Measurements from ENCODE around the gene LIF.

Gene LIF

DNA sequence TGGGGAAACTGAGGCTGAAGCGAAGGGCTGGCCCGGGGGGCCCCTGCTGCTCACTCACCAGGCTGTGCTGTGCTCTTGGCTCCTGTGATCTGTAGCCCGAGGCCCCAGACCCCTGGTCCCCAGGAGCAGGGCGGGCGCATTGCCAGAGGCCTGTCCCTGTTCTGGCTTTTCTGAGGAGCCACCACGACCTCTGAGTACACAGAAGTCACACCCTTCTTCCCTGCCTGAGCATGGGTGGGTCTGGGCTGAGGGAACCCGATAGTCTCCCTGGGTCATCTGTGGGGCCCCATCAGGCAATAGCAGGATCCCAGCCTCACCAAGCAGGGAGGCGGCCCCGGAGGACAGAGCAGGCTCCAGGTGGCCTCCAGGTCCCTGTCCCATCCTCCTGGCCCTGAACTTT is 37.6 kb upstream of the LIF start:
- no peak for DNase-seq

DNA sequence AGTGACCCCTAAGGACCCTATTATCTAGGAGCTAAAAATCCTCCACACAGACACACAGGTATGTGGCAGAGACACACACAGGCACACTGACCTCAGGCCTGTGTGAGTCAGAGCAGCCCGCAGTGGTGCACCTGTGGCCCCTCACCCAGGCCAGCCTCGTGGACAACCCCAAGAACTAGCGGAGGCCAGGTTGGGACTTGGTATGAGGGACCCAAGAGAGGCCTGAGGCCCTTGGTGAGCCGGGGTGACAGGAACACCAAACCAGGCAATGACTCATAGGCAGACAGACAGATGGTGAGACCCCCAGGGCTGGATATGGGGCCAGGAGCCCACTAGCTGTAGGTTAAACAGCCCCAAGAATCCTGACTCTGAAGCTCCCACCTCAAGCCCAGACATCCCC is 36.8 kb upstream of the LIF start:
- no peak for DNase-seq

DNA sequence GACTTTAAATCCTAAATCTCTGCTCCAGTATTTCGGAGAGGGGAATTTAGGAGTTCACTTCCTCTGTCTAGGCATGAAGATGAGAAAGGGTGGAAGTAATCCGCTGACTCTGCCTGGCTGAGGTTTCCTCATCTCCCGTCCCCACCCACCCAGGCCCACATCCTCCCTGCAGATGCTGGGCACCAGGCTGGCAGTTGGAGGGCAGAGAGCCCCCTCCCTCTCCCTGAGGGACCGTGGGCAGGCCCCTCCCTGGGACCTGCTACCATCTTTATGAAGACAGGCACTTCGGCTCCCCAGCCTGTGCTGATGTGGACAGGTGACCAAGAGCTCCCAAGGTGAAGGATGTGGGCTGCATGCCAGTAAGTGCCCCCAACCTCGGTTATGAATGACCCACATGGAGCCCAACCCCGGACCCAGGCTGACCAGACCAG is 36.1 kb upstream of the LIF start:
- no peak for DNase-seq

DNA sequence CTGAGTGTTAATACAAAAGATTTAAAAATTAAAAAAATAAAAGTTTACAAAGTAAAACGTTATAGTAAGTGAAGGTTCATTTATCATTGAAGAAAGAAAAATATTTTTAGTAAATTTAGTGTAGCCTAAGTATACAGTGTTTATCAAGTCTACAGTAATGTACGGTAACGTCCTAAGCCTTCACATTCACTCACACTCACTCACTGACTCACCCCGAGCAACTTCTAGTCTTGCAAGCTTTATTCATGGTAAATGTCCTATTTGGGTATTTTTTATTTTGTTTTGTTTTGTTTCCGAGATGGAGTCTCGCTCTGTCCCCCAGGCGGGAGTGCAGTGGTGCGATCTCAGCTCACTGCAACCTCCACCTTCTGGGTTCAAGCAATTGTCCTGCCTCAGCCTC is 33.9 kb upstream of the LIF start:
- DNase-seq: no peak

DNA sequence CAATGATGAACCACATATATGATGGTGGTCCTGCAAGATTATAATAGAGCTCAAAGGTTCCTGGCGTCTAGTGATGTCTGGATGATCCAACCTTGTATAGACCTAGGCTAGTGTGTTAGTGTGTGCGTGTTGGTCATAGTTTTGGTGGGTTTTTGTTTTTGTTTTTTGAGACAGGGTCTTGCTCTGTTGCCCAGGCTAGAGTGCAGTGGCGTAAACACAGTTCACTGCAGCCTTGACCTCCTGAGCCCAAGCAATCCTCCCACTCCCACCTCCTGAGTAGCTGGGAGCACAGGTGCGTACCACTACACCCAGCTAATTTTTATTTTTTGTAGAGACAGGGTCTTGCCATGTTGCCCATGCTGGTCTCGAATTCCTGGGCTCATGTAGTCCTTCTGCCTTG is 33.4 kb upstream of the LIF start:
- DNase-seq: no peak

DNA sequence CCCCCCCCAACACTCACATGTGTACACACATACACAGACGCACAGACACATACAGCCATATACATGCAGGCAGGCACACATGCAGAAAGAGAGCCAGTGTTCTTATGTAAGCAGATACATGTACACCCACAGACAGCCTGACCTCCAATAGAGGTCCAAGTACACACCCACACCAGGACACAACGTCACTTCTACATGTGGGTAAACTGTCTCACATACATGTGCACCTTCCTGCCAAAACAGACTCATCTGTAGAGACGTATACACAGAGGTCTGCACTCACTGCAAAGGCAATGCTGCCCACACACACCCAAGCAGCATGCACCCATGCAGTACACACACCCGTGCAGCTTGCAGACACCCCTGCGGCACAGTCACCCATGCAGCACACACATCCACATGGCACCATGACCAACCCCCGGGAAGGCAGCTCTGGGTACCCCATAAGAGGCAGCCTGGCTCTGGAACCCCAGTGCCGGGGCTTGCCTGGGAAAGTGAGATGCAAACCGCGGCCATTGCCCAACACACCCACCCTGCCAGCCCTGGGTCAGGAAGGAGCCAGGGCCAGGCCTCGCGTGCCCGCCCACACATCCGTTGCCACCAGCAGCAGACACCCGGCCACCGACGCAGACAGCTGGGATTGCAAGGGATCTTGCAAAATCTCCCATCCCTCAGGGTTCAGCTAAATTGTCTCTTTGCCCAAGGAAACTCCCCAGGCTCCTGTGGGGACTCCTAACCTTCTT is 32.7 kb upstream of the LIF start:
- DNase-seq: no peak

DNA sequence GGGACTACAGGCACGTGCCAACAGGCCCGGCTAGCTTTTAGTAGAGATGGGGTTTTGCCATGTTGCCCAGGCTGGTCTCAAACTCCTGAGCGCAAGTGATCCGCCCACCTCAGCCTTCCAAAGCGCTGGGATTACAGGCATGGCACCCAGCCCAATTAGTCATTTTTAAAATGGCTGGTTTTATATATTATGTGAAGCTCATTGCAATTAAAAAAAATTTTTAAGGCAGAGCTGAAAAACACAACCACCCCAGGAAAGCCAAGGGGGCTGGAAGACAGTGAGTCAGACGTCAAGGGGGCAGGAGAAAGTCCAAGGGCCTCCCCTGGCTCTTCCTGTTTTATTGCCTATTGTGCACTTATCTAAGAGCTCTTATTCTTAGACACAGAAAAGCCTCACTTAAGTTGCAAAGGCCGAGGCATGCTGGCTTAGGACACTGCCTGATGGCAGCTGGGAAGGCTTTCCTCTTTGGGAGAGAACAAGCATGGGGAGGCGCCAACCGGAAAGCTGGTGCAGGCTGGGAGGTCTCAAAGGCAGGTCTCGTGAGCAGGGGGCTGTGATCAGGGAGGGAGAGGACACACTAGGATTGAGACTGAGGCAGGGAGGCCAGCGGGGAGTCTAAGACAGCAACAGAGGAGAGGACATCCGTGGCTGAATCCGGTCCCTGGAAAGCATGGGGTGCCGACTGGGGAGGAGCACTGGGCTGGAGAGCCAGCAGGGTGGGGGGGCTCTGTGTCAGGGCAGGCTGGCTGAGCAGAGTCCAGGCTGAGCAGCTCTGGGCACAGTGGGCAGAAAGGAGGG is 31.2 kb upstream of the LIF start:
- DNase-seq: no peak

DNA sequence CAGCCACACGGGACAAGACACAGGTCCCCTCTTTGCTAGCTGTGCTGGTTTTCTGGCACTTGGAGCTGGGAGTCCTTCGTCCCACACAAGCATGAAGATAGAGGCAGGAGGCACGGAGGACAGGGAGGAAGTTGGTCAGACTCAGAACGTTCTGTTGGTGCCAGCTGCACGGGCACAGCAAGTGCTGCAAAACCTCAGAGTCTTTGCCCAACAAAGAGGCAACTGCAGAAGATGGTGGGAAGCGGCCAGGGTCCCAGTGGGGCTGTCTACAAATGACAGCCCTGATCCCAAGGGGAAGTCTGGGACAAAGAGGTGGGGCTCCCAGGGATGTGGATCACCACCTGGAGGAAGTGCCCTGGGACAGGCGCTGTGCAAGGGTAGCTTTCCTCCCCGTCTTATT is 29.5 kb upstream of the LIF start:
- DNase-seq: no peak

DNA sequence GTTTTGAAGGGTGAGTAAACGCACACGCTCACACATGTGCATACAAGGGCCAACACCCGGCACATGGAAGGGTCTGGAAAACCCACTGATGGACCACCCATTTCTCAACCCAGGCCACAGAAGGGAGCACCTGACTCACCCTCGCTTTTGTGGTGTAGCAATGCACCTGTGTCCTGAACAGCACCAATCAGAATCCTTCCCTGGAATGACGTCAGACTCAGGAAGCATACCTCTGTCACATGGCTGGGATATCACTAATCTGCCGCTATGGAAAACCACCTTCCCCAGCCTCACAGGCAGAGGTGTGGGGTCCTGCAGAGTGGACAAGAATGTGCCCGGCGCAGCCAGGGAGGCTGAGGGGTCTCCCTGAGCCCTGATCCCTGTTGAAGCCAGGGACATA is 29.1 kb upstream of the LIF start:
- no peak for DNase-seq

DNA sequence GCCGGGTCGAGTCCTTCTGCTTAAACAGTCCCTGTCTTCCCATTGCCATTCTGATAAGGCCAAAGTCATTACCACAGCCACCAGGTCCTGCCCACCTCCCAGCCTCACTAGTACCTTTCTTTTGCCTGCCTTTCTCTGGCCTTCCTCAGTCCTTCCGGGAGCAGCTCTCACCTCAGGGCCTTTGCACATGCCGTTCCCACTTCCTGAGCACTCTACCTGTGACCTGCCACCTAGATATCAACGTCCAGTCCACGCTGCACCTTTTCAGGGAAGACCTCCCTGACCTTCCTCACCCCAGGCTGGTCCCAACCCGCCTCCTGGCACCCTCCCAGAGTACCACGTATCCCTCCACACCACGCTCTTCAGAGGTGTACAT is 27.9 kb upstream of the LIF start:
- DNase-seq: no peak

DNA sequence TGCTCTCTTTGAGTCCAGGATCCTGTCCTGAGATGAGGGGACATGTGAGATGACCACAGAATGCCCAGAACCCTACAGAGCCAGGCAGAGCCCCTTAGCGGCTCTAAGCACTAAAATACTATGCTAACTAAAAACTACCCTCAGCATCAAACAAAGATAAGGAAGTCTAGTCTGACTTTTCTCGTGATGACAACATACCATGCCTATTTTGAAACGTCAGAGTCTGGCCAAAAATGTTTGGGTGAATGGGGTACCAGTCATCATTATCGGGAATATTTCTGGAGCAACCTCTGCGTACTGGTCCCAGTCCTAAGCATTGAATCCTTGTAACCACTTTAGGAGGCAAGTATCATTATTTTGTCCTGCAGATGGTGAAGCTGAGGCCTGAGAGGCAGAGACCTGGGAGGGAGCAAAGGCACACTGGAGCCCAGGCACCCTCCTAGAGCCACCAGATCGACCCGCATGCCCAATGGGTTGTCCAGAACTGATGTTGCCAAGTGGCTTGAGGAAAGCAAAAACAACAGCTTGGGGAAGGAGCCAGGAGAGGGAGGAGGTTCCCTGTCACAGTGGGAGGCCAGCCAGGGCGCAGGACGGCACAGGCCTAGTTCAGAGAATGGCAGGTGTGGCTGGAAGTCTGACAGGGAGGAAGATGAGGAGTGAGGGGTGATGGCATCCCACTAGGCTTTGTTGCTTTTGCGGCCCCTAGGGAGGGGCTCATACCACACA is 27.3 kb upstream of the LIF start:
- DNase-seq: no peak

DNA sequence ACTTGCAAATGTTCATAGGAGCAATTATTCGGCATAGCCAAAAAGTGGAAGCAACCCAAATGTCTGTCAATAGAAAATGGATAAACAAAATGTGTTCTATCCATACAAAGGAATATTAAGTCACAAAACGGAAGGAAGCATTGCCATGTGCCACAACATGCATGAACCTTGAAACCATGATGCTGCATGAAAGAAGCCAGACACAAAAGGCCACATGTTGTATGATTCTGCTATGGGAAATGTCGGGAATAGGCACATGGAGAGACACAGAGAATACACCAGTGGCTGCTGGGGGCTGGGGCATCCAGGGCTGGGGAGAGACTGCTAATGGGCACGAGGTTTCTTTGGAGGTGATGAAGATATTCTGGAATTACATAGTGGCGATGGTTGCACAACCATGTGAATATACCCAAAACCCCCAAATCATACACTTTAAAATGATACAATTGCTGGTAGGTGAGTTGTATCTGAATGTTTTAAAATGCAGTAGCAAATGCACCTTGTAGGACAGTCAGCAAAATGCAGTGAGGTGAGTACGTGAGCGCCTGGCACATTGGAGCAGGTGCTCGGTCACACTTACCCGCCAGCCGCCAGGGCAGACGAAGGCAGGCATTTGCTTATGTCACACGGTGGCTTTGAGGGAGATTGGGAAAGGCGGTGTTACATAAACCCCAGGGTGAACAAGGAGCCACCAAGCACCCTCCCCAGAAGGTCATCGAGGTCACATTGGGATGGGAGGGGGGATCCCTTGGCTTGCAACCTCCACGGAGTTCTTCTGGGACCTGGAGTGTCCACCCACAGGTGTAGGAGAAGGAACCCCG is 26.4 kb upstream of the LIF start:
- no peak for DNase-seq

DNA sequence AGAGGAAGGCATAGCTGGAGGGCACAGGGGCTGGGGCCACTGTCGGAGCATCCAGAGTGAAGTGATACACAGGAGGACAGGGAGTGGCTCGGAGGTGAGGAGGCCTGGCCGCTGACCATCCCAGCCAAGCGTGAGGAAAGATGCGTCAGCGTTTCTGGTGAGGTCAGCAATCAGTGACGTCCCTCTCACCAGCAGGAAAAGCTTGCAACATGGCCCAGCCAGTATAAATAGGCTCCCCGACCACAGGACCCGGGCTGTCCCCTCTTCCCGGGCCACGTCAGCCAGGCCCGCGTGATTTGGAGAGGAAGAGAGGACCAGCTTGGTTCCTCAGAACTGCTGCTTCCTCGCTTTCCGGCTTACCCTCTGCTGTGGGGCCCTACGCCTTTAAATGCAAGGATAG is 24.3 kb upstream of the LIF start:
- DNase-seq: no peak

DNA sequence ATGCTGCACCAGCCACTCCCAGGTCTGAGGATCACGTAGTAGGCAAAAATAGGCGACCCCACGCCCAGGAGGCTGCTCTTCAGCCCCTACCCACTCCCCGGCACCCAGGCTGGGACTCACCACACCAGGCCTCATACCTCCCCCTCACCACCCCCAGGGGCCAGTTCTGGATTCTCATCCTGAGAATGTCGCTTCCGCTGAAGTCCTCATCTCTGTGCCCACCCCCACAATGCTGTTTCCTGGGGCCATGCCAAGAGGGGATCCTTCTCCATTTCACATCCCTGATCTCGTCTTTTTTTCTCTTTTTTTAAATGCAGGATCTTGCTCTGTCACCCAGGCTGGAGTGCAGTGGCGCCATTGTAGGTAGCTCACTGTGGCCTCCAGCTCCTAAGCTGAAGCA is 21.8 kb upstream of the LIF start:
- no peak for DNase-seq

DNA sequence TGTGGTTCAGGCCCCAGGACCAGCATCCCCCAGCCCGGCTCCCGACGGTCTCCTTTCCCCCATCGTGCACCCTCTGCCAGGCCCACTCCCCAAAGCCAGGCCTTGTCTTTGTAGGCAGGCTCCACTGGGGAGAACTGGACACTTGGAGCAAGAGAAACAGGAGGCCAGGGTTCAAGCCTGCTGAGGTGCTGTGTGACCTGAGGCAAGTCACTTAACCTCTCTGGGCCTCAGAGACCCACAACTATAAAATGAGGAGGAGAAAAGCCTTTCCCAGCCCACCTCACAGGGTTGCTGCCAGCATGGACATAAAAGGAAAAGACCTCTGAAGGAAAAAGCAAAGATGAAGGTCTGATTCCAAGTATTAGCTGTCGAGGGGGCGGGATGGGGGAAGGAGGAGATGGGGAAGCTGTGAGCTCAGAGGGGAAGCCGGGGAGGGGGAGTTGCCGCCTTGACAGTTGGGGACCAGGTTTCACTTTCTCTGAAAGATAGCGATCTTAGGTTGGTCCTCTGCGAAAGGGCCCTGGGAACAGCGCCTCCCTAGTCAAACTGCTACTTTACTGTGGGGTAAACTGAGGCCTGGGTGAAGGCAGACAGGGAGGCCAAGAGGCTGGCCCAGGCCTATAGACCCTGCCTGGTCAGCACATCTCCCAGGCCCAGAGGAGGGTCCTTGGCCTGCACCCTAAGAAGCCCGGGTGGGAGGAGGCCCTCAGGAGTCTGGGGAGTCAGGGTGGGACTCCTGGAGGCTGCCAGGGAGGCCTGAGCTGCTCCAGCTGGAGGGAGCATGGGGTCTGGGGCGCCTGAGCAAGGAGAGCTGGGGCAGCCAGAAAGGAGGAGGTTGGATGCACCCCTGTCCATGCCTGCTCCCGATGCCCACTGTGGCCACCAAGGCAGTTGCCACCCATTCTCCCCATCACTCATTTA is 21.1 kb upstream of the LIF start:
- no peak for DNase-seq

DNA sequence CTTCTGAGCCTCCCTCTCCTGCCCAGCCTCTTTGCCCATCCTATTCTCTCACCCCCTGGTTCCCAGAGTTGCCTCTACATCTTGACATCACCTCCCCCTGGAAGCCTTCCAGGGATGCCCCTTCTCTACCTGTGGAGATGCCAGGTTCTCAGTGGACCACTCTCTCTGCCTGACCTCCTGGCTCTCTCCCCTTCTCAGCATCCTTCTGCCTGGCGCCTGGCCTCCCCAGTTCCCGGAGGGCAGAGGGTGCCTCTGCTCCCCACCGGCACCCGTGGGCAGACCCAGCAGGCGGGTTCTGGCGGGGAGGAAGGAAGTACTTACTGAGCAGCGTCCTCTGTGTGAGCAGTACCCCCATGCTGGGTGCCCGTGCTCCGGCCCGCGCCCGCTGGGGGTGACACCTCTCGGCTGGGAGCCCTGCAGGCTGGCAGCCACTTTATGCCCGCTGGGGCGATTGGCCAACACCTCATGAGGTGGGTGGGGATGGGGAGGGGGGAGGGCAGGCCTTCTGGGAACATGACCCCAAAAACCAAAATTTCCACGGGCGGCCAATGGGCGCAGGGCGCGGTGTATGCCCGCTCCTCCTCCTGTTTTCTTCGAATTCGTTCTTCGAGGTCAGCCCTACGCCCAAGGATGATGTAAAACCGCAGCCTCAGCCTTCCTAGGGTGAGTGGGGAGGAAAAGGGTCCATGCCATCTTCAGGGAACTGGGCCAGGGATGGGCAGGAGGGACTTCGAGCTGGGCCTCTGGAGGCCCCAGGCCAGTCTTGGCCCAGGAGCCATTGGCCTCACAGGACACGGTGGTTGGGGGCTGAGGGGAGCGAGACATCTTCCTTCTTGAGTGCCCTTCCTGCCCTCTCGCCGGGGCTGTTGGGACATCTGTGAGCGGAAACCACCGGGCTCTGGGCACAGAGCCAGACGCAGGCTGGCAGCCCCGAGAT is 20.2 kb upstream of the LIF start, which contains the start of gene OSM:
OSM (minus strand) TSS at position 407 of the 937 bp plus-strand sequence; CDS start at position 355, 52 bp downstream.
- DNase-seq: no peak

DNA sequence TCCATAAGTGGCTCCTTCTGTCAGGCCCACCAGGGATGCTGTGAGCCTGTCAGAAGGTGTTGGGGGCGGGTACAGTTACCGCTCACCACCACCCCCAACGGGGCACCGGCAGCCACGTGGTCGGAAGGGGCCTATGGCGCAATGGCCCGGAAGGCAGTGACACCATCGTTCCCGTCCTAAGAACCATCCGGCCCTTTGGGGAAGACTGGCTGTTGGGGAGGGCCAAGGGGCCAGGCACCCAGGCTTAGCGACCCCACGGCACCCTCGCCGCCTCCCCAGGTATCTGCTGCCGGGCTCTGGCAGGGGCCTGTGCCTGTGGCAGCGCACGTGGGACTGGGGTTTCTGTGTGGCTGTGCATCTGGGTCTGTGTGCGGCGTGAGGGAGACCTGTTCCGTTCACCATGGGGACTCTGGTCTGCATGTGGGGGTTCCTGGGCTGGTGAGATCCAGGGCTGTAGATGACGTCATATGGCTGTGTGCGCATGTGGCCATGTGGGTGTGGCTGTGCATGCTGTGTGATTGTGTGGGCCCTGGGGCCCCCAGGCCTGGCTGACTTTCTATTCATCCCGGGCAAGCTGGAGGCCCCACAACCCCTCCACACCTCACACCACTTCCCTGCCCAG is 19.4 kb upstream of the LIF start:
- no peak for DNase-seq

DNA sequence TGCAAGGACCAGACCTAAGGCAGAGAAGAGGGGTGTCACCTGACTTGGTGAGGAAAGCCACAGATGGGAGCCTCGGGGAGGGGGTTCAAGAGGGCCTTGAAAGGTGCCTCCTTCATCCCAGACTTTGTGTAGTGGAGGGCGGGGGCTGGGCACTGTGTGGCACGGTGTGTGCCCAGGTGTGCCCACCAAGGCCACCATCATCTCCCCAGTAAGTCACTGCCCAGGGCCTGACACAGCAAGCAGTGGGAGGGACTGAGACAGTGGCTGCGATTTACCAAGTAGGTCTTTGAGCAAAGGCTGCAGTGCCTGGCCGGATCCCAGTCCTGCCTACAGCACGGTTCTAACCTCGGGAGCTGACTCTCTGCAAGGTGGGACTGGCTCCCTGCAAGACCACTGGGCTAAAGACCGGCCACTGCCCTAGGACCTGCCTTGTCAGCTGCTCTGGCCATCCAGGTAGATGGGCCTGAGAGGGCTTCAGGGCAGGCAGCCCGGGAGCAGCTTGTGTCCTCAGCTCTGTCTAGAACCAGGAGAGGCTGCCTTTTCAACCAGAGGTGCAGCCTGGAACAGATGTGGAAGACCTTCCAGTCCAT is 18.7 kb upstream of the LIF start:
- no peak for DNase-seq

DNA sequence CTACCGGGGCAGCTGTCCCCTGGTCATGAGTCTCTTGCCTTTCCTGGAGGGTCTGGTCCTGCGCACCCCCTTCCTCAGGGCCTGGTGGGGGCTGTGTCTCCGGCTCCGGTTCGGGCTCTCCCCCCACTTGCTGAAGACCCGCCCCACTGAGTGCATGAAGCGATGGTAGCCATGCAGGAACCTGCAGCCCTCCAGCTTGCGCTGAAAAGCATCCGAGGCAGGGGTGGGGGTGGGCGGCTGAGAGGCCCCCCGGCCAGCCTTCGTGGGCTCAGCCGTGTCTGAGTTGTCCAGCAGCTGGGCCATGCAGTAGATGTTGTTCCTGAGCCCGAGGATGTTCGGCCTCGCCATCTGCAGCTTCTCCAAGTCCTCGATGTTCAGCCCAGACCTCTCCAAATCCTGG is 17.3 kb upstream of the LIF start:
- no peak for DNase-seq
